Mononuclear cell (primary cell): ENCODE data around the gene NKX1-1. TPM values are rescaled to one million over a fixed set of nuclear protein-coding genes. Genes with fewer than 3 reads are reported as not detected.

Source experiments
- H3K27me3 ChIP-seq: 2 replicates; pipeline ENCODE4 v1.6.0; 2011; ENCODE audit warnings: low read length, control low read depth; ENCODE audit not compliant: insufficient read depth
- H3K4me1 ChIP-seq: 2 replicates; pipeline ENCODE4 v1.5.1; 2011; ENCODE audit warnings: mild to moderate bottlenecking, low read length, control low read depth; ENCODE audit not compliant: insufficient read depth
- H3K4me3 ChIP-seq: 2 replicates; pipeline ENCODE4 v1.5.1; 2011; ENCODE audit warnings: mild to moderate bottlenecking, low read length, moderate library complexity
- H3K9me3 ChIP-seq: 2 replicates; pipeline ENCODE4 v1.5.1; 2011; ENCODE audit warnings: low read depth, mild to moderate bottlenecking, control low read depth, low read length
- total RNA-seq: library from RNA; depleted of rRNA; stranded (reverse); fragments of >200 nt; gene quantifications from one replicate; pipeline ENCODE4 v1.2.3, GENCODE V29; 2012

Gene NKX1-1
- total RNA-seq, 1 donor = not detected

DNA sequence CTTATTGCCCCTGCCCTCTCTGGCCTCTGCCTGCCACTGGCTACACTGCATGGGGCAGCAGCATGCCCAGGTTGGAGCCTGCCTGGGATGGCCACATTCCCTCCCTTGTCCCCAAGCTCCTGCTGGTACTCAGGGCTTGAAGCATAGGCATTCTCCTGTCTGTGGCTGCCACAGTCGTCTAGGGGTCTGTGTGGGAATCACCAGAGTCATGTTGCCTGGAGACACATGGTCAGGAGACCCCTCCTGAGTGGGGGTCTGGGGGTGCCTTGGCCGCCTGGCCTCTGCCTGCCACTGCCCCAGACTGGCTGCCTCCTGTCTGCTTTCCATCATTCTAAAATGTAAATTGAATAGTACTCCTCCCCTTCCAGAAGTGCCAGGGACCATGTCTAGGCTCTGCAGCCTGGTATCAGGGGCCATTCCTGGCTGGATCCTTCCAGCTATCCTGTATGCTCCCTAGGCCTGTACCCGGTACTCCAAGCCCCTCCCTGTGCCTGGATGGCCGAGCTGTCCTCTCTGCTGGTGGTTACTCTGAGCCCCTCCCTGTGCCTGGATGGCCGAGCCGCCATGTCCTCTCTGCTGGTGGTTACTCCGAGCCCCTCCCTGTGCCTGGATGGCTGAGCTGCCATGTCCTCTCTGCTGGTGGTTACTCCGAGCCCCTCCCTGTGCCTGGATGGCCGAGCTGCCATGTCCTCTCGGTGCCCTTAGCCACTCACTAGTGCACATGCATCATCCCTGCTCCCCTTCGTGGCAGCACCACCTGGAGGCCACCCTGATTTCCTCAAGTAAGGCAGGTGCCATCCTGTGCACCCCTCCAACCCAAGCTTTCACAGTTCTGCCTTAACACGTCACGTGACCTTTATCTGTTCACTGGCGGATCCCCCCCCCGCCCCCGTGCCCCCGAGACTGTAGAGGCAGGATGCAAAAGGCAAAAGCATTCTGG, 5.5 kb upstream of the NKX1-1 start:
- no peaks in the 10 kb centered on the region for H3K4me1 ChIP-seq
- H3K27me3 ChIP-seq = peaks cover 49% of the 10 kb centered on the region
- no peak overlapping the region for H3K4me3 ChIP-seq
- no peaks in the 10 kb centered on the region for H3K9me3 ChIP-seq

DNA sequence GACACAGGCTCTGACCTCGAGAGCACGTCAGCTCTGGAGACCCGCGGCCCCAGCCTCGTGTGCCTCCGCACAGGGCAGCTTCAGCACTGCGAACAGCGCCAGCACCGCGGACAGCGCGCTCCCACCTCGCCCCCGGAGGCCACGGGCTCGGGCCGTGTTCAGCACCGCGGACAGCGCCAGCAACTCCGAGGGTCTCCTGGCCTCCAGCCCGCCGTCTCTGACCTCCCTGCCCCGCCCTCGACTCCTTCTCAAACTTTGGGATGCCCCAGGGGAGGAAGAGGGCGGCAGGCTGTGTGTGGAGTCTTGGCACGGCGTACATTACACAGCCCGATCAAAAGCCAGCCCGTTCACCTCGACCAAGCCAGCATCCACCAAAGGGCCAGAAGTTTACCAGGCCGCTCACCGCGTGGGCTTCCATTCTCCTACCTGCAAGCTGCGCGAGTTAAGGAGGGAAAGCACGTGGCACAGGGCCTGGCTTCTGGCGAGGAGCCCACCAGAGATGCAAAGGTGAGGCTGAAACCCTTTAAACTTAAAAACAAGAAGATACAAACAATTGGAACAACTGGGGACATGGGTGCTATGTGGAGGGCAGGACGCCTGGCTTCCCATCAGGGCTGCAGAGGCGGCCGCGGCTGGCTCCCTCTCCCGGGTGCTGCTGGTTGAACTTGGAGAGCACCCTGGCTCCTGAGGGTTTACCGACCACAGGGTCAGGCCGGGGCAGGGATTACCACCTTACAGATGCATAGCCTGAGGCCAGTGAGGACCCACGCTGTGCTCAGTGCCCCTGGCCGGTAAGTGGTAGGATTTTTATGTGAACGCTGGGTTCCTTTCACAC, 4.5 kb upstream of the NKX1-1 start:
- peaks cover 49% of the 10 kb centered on the region for H3K27me3 ChIP-seq
- H3K4me3 ChIP-seq = no peak overlapping the region
- no peaks in the 10 kb centered on the region for H3K9me3 ChIP-seq
- H3K4me1 ChIP-seq = no peaks in the 10 kb centered on the region

DNA sequence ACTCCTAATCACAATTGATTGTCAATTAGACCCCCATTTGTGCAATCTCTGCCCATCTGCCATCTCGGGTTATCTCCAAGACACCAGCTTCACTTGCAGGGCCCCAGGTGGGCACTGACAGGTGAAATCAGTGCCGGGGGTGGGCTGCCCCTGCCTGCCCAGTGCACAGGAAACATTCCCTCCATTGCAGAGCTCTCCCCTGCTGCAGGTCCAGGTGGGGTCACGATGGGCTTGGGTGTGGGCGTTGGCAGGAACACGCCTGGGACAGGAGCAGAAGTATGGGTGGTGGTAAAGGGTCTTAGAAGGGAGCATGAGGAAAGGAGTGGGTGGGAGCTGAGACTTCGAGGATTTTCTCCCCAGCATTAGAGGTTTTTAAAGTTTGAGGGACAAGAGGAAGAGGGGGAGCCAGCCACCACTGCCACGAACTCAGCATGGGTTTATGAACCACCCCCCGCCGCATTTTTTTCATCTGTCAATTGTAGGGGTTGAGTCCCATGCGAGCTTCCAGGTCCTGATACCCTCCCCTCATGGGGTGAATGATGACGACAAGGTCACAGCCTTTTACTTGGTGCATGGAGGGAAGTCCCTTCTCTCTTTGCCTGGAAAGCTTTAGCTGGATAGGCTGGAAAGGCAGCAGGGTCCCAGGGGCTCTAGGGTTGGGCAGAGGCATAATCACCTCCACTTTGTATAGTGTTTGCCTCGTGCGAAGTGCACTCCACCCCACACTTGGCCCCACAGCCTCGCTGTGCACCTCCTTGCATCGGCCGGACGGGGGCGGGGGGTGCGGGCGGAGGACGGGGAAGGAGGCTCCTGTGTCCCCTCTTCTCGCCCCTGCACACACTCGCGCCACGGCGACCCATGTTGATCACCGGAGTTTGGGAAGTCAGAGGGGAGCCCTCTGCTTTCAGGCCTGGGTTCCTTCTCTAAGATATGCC, 3.5 kb upstream of the NKX1-1 start:
- no peak overlapping the region for H3K4me3 ChIP-seq
- H3K9me3 ChIP-seq = no peaks in the 10 kb centered on the region
- H3K27me3 ChIP-seq = peaks cover 49% of the 10 kb centered on the region

DNA sequence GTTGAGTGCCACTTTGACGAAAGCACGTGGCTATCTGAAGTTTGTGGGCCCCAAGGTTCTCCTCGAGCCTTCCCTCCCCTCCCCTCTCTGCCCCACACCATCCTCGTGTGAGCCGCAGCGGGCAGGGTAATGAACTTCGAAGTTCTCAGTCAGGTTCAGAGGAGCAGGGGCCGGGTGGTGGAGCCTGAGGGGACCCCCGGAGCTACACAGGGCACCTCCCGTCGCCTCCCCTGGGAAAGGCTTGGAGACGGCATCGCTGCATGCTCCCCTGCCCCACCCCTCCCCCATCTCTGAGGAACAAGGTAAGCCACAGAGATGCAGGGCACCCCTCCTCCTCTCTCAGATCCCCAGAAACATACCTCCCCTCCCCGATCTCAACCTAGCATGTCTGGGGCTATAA, 2.8 kb upstream of the NKX1-1 start:
- Histone ChIP-seq H3K4me1 (no peaks in the 10 kb centered on the region), H3K9me3 (no peaks in the 10 kb centered on the region), H3K4me3 (no peak overlapping the region), H3K27me3 (peaks cover 56% of the 10 kb centered on the region)

More for the DNA sequence above, 3.5 kb upstream of the NKX1-1 start:
- no peaks in the 10 kb centered on the region for H3K4me1 ChIP-seq

DNA sequence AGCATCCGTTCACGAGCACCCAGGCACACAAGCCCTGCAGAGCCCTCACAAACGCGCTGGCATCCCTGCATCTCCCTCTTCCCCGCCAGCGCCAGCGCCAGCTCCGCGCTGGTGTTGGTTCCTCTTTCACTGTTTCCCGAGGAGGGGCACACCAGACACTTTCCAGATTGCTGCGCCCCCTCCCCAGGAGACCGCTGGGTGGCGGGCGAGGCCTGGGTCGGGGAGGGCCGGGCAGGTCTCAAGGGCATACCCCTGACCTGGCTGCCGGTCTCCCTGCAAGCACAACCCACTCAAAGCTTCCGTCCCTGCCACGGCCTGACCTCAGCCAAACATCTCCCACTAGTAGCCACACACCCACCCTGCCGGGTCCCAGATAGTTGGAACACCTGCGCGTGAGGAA, 2.2 kb upstream of the NKX1-1 start:
- H3K27me3 ChIP-seq = peaks cover 54% of the 10 kb centered on the region
- no peak overlapping the region for H3K4me3 ChIP-seq
- H3K4me1 ChIP-seq = no peaks in the 10 kb centered on the region
- no peaks in the 10 kb centered on the region for H3K9me3 ChIP-seq

DNA sequence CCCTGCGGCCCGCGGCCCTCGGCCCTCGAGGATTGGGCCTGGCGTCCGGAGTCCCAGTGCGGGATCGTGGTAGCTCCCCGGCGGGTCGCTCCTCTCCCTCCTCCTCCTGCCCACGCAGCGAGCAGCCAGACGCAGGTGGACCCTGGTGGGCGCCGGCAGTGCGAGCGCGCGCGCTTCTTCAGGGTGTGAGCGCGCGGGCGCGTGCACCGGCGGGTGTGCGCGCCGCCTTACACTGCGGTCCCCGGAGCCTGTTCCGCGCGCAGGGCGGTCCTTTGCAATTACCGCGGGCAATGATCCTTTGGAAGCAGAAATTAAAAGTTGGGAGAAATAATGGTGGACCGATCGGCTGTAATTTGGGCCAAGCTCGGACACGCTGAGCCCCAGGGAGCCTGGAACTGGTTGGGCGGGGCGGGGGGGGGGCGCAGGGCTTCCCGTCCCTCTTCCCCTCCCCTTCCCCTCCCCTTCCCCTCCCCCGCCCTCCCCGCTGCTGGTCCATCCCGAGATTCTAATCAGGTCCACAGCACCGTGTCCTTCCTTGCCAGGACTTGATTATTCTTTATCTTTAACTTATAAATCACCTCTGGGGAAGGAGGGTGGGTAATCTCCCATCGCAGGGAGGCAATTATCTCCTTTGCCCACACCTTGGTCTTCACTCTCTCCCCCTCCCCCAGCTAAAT, 1.6 kb upstream of the NKX1-1 start:
- no peaks in the 10 kb centered on the region for H3K9me3 ChIP-seq
- no peak overlapping the region for H3K4me3 ChIP-seq
- H3K27me3 ChIP-seq = peaks cover 48% of the 10 kb centered on the region
- no peaks in the 10 kb centered on the region for H3K4me1 ChIP-seq

DNA sequence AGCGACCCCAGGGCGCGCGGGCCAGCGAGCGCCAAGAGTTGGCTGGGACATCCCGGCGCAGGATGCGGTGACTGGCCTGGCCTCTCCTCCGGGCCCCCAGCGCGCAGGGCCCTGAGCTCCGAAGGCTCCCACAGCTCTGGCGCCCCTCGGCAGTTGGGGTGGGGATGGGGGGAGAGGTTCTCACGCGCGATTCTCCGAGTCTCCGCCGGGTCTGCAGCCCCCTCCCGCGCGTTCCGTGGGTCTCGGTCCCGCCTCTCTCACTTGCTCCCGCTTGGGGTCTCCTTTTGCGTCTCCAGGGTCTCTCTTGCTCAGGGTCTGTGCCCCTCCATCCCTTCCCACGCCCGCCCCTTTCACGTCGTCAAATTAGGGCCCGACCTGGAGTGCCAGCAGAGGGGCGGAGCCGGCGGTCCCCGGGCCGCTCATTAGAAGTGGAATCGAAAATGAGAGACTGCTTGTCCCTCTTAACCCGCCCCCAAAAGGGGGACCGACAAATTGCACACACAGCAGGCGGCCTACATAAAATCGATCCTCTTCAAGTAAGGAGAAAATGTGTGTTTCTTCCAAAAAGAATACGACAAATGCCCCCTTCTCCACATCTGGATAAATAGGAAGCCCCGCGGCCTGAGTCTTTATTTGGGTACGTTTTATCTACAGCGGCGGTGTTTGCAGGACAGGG, 877 bp upstream of the NKX1-1 start:
- Histone ChIP-seq H3K9me3 (no peaks in the 10 kb centered on the region), H3K27me3 (peaks cover 51% of the 10 kb centered on the region), H3K4me3 (no peak overlapping the region), H3K4me1 (no peaks in the 10 kb centered on the region)

DNA sequence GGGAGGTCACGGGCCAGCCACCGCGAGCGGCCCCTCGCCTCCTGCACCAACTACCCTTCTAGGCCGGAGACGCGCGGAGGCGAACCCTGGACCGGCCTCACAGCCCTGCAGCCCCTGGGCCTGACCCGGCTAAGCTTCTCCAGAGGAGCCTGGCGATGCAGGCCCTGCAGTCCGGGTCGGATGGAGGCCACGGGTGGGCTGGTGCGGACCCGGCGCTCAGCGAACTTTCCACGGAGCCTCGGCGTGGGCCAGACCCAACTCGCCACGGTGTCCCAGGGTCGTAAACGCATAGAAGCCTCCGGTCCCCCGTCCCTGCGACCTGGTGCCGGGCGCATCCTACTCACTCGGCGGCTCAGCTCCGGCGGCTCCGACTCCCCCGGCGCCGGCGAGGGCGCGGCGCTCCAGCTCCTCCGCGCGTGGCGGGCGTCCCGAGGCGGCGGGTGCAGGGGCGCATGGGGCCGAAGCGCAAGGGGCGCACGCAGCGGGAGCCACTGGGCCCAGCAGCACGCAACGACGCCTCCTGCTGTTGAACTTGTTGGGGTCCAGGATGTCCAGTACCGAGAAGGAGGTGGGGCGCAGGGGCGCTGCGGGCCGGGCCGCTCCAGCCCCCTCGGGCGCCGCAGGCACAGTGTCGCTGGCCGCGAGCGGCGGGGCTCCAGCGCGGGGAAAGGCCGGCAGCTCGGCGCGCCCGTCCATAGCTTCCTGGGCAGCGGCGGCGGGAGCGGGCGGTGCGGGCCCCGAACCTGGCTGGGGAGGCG, 427 bp downstream of the NKX1-1 start:
- H3K9me3 ChIP-seq = no peaks in the 10 kb centered on the region
- H3K4me1 ChIP-seq = no peaks in the 10 kb centered on the region
- no peak overlapping the region for H3K4me3 ChIP-seq
- H3K27me3 ChIP-seq = peaks cover 51% of the 10 kb centered on the region

DNA sequence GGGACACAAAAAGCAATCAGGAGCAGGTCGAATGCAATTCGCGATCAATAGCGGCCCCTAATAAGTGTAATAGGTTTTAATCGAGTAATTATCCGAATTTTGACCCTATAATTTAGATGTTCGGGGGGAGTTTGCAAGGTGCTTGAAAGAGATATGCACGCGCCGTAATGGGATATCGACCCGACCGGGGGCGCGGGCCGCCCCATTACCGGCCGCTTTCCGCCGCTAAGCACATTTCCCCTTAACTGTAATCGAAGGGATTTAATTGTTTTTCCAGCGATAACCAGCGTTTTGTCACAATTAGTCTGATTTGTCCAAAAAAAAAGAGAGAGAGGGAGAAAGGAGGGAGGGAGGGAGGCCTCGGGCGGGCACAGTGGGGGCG, 997 bp downstream of the NKX1-1 start:
- no peaks in the 10 kb centered on the region for H3K4me1 ChIP-seq
- H3K9me3 ChIP-seq = no peaks in the 10 kb centered on the region
- H3K4me3 ChIP-seq = no peak overlapping the region
- peaks cover 49% of the 10 kb centered on the region for H3K27me3 ChIP-seq

DNA sequence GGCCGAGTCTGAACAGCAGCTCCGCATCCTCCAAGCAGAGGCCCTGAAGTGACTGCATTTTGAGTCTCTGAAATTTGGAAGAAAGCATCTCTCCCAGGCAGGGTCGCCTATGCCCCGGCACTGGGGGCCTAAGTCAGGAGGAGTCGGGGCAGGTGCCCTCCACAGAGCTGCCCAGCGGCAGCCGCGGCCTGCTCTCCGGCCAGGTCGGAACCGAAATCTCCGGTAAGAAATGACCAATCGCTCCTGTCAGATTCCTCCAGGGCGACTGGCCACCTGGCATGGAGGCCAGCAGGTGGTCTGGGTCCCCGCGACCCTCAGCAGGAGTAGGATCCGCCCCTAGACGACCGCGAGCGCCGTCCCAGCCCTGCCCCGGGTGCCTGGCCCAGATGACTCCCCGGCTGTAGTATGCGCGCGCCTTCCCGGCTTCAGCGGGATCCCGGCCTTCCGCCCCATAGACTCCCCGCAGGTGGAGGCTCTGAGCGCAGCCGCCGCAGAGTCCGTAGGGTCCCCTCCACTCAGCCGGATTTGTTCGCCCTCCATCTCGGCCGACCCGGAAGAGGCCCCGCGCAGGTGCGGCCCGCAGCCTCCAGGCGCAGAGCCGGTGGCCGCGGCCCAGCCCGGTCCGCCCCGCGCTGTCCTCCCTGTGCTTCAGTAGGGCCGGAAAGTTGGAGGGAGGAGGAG, 1.5 kb downstream of the NKX1-1 start:
- no peaks in the 10 kb centered on the region for H3K4me1 ChIP-seq
- H3K4me3 ChIP-seq = no peak overlapping the region
- no peaks in the 10 kb centered on the region for H3K9me3 ChIP-seq
- peaks cover 45% of the 10 kb centered on the region for H3K27me3 ChIP-seq

DNA sequence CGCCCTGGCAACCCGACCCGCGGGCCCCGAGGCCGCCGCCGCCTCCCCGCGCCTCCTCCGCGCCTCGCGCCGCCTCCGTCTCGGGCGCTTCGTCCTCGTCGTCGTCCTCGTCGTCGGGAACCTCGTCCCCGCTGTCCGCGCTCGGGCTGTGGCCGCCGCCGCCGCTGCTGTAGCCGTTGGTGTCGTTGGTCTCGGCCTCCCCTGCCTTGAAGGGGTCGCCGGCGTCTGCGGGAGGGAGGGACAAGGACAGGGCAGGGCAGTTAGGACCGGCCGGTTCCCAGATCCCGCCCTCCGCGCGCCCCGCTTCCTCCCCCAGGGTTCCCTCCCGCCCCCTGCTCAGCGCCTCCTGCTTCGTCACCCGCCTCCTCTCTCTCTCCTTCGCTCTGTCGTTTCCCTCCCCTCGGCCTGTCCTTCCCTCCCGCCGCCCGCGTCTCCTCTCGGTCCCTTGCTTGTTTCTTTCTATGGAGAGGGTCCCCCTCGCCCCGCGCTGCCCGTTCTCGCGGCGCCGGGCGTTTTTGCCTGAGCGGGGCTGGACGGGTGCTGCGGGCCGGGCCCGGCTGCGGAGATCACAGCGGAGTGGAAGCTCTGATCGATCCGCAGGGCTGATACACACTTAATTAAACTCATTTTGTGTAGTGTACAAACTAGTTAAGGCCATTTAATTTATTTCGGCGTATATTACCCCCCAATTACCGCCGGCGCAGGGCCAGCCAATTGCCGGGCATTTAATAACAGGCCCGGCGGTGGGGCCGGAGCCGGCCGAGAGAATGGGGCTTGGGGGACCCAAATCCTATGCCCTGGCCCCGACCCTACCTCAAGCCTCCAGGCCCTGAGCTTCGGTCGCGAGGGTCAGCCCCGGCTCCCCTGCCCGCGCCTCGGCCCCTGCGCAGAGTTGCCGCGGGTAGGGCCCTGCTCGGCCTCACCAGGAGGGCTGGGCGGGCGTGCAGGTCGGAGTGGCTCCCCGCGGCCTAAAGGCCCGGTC, 2.4 kb downstream of the NKX1-1 start:
- no peak overlapping the region for H3K4me3 ChIP-seq
- H3K4me1 ChIP-seq = no peaks in the 10 kb centered on the region
- H3K9me3 ChIP-seq = no peaks in the 10 kb centered on the region
- H3K27me3 ChIP-seq = peaks cover 38% of the 10 kb centered on the region

DNA sequence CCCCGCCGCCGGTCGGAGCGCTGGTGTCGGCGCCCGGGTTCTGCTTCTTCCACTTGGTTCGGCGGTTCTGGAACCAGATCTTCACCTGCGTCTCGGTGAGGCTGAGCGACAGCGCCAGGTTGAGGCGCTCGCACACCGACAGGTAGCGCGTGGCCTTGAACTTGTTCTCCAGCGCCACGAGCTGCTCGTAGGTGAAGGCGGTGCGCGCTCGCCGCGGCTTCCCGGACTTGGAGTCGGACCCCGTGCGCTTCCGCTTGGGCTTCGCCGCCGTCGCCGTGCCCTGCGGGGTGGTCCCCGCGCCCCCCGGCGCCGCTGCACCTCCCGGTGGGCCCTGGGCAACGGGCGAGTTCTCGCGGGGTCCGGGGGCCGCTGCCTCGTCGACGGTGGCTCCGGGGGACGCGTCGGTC, 3.1 kb downstream of the NKX1-1 start:
- Histone ChIP-seq H3K9me3 (no peaks in the 10 kb centered on the region), H3K4me1 (no peaks in the 10 kb centered on the region), H3K27me3 (peaks cover 32% of the 10 kb centered on the region), H3K4me3 (no peak overlapping the region)
